ENCODE results near the gene GYS1.

GYS1 gene

GRCh38 chr19:48989701-48990291 lies 3.3 kb downstream of the GYS1 start:
- TF ChIP-seq CTCF (IDR thresholded peaks at IDR 0.05), result no peak
- intact Hi-C loops (cut with DNase I; ENCODE audit: low total_unique reads), result loop anchor here (10.0 kb wide), 1 partner anchor 345 kb away; the partner anchor contains the start of gene CA11
- H3K4me3 ChIP-seq, result no peak overlapping the region
- H3K27ac ChIP-seq, result peak overlapping the region; percentile 16 to 98
- no peaks in the 10 kb centered on the region for H3K9me3 ChIP-seq
- H3K27me3 ChIP-seq, result no peaks in the 10 kb centered on the region
- peaks cover 24 to 51% (median 34%) of the 10 kb centered on the region in 3 donors for H3K36me3 ChIP-seq
- no peak for DNase-seq
- H3K4me1 ChIP-seq, result peaks cover 0 to 36% (median 32%) of the 10 kb centered on the region in 4 donors

GRCh38 chr19:48988860-48989259 lies 4.2 kb downstream of the GYS1 start:
- Histone ChIP-seq H3K4me3 (no peak overlapping the region), H3K9me3 (no peaks in the 10 kb centered on the region), H3K36me3 (peaks cover 34 to 61% (median 44%) of the 10 kb centered on the region in 3 donors), H3K27ac (no peak overlapping the region), H3K4me1 (peaks cover 0 to 27% (median 24%) of the 10 kb centered on the region in 4 donors), H3K27me3 (no peaks in the 10 kb centered on the region)
- intact Hi-C loops (cut with DNase I; ENCODE audit: low total_unique reads), result no loop called here
- DNase-seq, result no peak
- TF ChIP-seq CTCF (IDR thresholded peaks at IDR 0.05), result no peak

GRCh38 chr19:48988286-48988685 lies 4.8 kb downstream of the GYS1 start:
- intact Hi-C loops (cut with DNase I; ENCODE audit: low total_unique reads), result no loop called here
- H3K36me3 ChIP-seq, result peaks cover 38 to 65% (median 47%) of the 10 kb centered on the region in 3 donors

GRCh38 chr19:48987323-48987722 lies 5.8 kb downstream of the GYS1 start:
- Histone ChIP-seq H3K4me1 (peaks cover 0 to 27% (median 24%) of the 10 kb centered on the region in 4 donors), H3K9me3 (no peaks in the 10 kb centered on the region), H3K36me3 (peaks cover 47 to 75% (median 57%) of the 10 kb centered on the region in 3 donors), H3K27me3 (no peaks in the 10 kb centered on the region), H3K4me3 (no peak overlapping the region), H3K27ac (no peak overlapping the region)
- TF ChIP-seq CTCF (IDR thresholded peaks at IDR 0.05), result no peak
- intact Hi-C loops (cut with DNase I; ENCODE audit: low total_unique reads), result no loop called here
- no peak for DNase-seq

More at GRCh38 chr19:48988286-48988685, 4.8 kb downstream of the GYS1 start:
- no peak overlapping the region for H3K4me3 ChIP-seq
- H3K4me1 ChIP-seq, result peaks cover 0 to 27% (median 24%) of the 10 kb centered on the region in 4 donors
- TF ChIP-seq CTCF (IDR thresholded peaks at IDR 0.05), result no peak
- H3K27ac ChIP-seq, result no peak overlapping the region
- no peak for DNase-seq
- H3K9me3 ChIP-seq, result no peaks in the 10 kb centered on the region
- H3K27me3 ChIP-seq, result no peaks in the 10 kb centered on the region

- H3K36me3 ChIP-seq, result peaks cover 57 to 86% (median 68%) of the 10 kb centered on the region in 3 donors
- no peak for DNase-seq
- H3K4me1 ChIP-seq, result peaks cover 0 to 18% (median 15%) of the 10 kb centered on the region in 4 donors
- no peaks in the 10 kb centered on the region for H3K9me3 ChIP-seq
- no peak overlapping the region for H3K27ac ChIP-seq
- no peak for TF ChIP-seq CTCF (IDR thresholded peaks at IDR 0.05)
- no peaks in the 10 kb centered on the region for H3K27me3 ChIP-seq
- H3K4me3 ChIP-seq, result no peak overlapping the region
- intact Hi-C loops (cut with DNase I; ENCODE audit: low total_unique reads), result no loop called here
These were observed 6.9 kb downstream of the GYS1 start for GRCh38 chr19:48986211-48986610.

Measured in tibial artery (tissue), 4 donors.